SK-N-MC (cell line): ENCODE results near the gene TOP1.

Source experiments
- DNase-seq: peaks from one replicate; pipeline ENCODE4 v3.0.0-alpha.2; 2011; ENCODE audit warnings: low read depth, low spot score
- H3K27ac ChIP-seq: fragments of 200-600 bp; sonication (generic); 2 replicates; pipeline ENCODE4 v1.5.1; 2016; ENCODE audit warnings: mixed run types
- H3K36me3 ChIP-seq: fragments of 200-600 bp; sonication (generic); 2 replicates; pipeline ENCODE4 v1.6.1; 2017; ENCODE audit warnings: antibody characterized with exemption, low read length, mixed read lengths; ENCODE audit not compliant: insufficient read depth
- H3K4me3 ChIP-seq: fragments of 200-600 bp; sonication (generic); 2 replicates; pipeline ENCODE4 v1.5.1; 2016
- H3K9ac ChIP-seq: fragments of 200-600 bp; sonication (generic); 2 replicates; pipeline ENCODE4 v1.8.0; 2017; ENCODE audit warnings: mixed run types, mixed read lengths; ENCODE audit not compliant: insufficient read length
- H3K9me3 ChIP-seq: fragments of 200-600 bp; sonication (generic); 2 replicates; pipeline ENCODE4 v1.6.1; 2017; ENCODE audit warnings: low read depth, mild to moderate bottlenecking, antibody characterized with exemption, low read length, moderate library complexity, mixed read lengths
- EZH2 ChIP-seq: fragments of 200-600 bp; sonication (generic); IDR thresholded peaks from one replicate; pipeline ENCODE4 v1.6.1; 2017; ENCODE audit warnings: antibody characterized with exemption
- FOXP2 ChIP-seq: optimal IDR thresholded peaks from 2 replicates; pipeline ENCODE3; 2011; ENCODE audit warnings: mild to moderate bottlenecking, moderate library complexity; ENCODE audit not compliant: insufficient read depth; ENCODE audit errors: extremely low read length, control extremely low read depth
- POLR2AphosphoS5 ChIP-seq: IDR thresholded peaks from 2 replicates; pipeline ENCODE4 v1.6.1; 2012; ENCODE audit warnings: mild to moderate bottlenecking, low read depth, low read length, borderline replicate concordance

TOP1 gene

DNA sequence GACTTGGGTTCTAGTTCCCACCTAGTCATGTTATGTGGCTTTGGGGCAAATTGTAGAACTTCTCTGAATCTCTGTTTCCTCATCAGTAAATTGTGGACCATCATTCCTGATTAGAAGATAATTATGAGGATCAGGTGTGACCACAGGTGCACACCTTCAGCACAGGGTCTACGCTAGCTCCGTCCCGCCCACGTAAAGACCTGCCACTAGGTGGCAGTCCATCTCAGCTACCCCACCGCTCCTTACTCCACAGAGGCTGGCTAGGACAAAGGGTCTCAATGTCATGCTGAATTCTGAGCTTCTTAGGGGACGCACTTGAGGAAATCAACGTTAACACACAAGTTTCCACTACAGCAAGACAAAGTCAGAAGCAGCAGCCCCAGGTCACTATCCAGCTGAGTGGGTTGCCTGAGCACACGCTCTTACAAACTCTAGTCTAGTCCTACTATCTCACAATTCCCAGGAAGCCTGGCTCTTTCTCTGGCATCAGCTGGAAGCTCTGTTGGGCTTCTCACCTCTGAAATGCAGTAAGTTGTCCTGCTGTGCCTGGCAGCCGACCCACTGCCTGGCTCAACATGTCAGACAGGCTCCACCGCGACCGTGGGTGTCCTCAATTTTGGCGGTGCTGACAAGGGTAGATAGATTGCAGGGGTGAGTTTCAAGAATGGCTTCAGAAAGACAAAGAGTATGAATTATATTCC is 106.7 kb downstream of the TOP1 start:
- Histone ChIP-seq H3K36me3 (peaks cover under 1% of the 10 kb centered on the region; the same call in 1 of the 2 replicates), H3K4me3 (no peak overlapping the region), H3K27ac (no peak overlapping the region), H3K9ac (no peak overlapping the region), H3K9me3 (no peaks in the 10 kb centered on the region)
- DNase-seq = no peak
- TF ChIP-seq POLR2AphosphoS5 (no peak), EZH2 (no peak), FOXP2 (no peak)

DNA sequence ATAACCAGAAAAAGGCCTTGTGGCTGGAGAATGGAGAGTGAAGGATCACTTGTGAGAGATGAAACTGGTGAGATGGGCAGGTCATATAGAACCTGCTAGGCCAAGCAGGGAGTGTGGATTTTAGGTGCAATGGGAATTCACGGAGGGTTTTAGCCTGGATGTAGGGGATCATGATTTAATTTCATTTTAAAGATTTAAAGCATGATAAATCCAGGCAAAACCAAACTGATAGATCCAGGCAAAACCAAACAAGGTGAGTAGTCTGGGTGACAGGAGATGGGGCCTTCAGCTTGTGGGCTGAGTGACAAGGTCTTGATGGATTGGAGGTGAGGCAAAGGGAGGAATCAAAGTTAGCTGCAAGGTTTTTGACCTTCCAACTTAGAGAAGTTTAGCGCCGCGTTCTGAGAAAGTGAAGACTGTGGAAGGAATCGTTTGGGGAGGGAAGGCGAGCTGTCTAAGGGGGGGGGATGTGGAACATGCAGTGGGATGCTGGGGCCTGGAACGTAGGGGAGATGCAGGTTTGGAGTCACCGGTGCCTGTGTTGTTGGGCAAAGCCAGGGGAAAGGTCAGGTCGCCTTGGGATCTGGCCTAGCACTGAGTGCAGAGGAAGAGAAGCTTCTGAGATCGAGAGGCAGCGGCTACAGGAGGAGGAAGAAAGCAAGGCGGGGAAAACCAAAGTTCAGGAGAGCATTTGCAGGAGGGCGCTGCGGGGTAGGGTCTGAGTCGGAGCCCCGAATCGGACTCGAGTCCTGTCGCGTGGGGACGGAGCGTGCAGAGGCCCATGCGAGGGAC is 107.5 kb downstream of the TOP1 start:
- no peaks in the 10 kb centered on the region for H3K9me3 ChIP-seq
- peaks cover 5% of the 10 kb centered on the region for H3K36me3 ChIP-seq
- DNase-seq = no peak
- no peak for TF ChIP-seq FOXP2
- no peak overlapping the region for H3K27ac ChIP-seq
- peak overlapping the region; percentile 94 for H3K9ac ChIP-seq
- peak overlapping the region; percentile 94 for H3K4me3 ChIP-seq

DNA sequence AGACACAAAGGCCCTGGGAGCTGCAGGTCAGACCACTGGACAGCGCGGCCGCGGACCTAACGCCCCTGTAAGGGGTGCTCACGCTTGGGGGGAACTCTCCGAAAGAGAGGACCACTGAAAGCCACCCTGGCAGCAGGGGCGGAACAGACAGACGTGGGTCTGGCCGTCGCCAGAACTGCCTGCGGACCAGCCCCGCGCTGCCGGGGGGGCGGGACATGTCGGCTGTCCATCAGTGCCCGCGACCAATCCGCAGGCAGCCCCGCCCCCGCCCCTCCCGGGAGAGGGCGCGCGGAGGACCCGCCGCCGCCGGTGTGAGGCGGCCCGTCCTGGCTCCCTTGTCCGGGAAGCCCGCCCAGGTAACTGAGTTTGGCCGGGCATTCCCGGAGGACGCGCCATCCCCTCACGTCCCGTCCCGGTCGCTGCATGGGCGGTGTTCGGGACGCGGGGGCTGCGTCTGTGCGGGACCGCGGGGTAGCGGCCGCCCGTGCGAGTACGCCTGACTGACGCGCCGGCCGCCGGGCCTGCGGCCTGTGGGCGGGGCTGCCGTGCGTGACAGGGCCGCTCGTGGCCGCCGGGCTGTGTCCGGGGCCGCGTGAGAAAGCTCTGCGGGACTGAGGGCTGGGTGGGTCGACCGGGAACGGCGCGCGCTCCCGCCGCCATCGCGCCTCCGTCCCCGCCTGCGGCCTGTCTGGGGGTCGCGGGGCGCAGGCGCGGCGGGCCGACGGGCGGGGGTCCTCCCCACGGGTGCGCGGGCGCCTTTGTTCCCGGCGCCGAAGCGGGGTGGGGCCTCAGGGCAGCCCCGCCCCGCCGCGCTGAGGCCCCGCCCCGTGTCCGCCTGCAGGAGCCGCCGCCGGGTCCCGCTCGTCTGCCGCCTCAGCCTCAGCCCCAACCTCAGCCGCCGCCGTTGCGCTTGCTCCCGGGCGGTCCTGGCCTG is 108.3 kb downstream of the TOP1 start, which contains the start of gene PLCG1:
TSS of gene PLCG1 (plus strand) at position 864 of the 934 bp plus-strand sequence. CDS start 99 bp downstream, outside the sequence.
- Histone ChIP-seq H3K36me3 (peaks cover 5% of the 10 kb centered on the region), H3K9ac (peak within 1 kb of the TSS; percentile 94), H3K27ac (peak within 1 kb of the TSS; percentile 78; the same call in 1 of the 2 replicates), H3K9me3 (no peaks in the 10 kb centered on the region), H3K4me3 (peak within 1 kb of the TSS; percentile 94)
- TF ChIP-seq POLR2AphosphoS5 = peak; percentile 89
- TF ChIP-seq EZH2 = no peak
- no peak for TF ChIP-seq FOXP2
- no peak for DNase-seq

DNA sequence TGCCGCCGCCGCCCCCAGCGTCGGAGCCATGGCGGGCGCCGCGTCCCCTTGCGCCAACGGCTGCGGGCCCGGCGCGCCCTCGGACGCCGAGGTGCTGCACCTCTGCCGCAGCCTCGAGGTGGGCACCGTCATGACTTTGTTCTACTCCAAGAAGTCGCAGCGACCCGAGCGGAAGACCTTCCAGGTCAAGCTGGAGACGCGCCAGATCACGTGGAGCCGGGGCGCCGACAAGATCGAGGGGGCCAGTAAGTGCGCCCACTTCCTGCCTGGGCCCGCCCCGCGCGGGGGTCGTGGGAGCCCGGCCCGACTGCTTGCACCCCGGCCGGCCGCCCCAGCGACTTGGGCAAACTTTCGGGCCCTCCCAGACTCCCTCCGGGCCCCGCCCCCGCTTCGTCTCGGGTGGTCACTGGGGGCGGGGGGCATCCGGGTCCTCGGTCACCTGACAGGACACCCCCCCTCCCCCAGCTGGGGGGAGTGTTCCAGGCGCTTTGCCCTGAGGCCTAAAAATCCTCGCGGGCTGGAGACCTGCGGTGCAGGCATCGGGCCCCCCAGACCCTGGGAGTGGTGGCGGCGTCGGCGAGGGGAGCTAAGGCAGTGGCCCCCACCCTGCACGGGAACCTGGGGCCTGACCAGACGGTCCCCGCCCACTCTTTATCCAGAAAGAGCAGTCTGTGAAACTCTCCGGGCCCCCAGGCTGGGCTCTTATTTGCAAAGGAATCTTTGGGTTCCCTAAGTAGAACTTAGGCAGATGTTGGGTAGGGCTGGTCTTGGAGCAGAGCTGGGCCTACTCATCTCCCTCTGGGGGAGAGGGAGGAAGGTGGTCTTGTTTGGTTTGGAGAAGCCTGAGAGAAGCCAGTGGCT is 109.2 kb downstream of the TOP1 start:
- Histone ChIP-seq H3K36me3 (peaks cover 5% of the 10 kb centered on the region), H3K9ac (peak overlapping the region; percentile 75), H3K4me3 (peak overlapping the region; percentile 94), H3K27ac (peak overlapping the region; percentile 64; the same call in 1 of the 2 replicates), H3K9me3 (no peaks in the 10 kb centered on the region)
- TF ChIP-seq POLR2AphosphoS5 = peak; percentile 53
- TF ChIP-seq FOXP2 = no peak
- DNase-seq = no peak

DNA sequence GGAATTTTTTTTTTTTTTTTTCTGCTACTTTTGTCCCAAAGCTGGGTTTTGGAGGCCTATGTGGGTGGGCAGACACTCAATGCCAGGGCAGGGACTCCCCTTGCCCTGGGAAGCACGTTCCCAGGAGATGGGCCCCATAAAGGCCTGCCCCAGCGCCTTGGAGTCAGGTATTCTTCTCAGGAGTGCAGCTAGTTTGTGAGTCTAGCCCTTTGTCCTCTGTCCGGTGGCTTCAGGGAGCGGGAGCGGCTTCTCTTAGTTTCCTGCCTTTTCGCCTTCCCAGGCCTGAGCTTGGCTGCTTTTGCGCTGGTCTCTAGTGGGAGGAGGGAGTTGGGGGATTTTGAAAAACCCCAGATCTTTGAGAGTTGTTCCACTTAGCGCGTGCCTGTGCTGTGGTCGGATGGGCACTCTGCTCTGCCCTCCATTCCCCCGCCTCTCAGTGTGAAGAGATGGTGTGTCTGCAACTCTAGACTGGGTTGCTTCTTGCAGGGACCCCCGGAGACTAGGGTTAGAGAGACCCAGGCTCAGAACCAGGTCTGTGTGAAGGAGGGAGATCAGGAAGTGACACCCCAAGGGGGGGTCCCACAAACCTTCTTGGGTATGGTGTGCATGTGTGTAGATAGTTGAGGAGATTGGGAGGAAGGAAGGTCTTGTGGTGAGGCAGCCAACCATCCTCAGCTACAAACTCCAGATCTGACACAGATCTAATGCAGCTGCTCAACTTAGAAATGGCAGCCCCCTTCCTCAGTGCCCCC is 110.0 kb downstream of the TOP1 start:
- no peak for TF ChIP-seq FOXP2
- TF ChIP-seq POLR2AphosphoS5 = no peak
- TF ChIP-seq EZH2 = no peak
- Histone ChIP-seq H3K4me3 (peak overlapping the region; percentile 94), H3K9me3 (no peaks in the 10 kb centered on the region), H3K27ac (no peak overlapping the region; the same call in 1 of the 2 replicates), H3K9ac (peak overlapping the region; percentile 75), H3K36me3 (peaks cover 5% of the 10 kb centered on the region)
- no peak for DNase-seq

GRCh38 chr20:41139227-41140093 is 110.8 kb downstream of the TOP1 start:
- peak overlapping the region; percentile 94 for H3K4me3 ChIP-seq
- no peaks in the 10 kb centered on the region for H3K9me3 ChIP-seq
- TF ChIP-seq POLR2AphosphoS5 (no peak), FOXP2 (no peak), EZH2 (no peak)
- no peak for DNase-seq
- peak overlapping the region; percentile 75 for H3K9ac ChIP-seq
- peaks cover 11% of the 10 kb centered on the region for H3K36me3 ChIP-seq
- H3K27ac ChIP-seq = no peak overlapping the region
